ENCODE measurements around the gene ZNF45.

GRCh38 chr19:43913383-43913782 lies 21.7 kb downstream of the ZNF45 start:
- TF ChIP-seq GABPA (IDR thresholded peaks at IDR 0.05; ENCODE audit: low read depth) (no peak), NRF1 (IDR thresholded peaks at IDR 0.05; ENCODE audit: low read depth, low read length) (no peak), CTCF (IDR thresholded peaks at IDR 0.05) (no peak), EZH2phosphoT487 (IDR thresholded peaks at IDR 0.05; ENCODE audit: borderline replicate concordance, low read depth) (no peak), RXRA (IDR thresholded peaks at IDR 0.05; ENCODE audit: borderline replicate concordance, low read depth) (no peak), JUND (IDR thresholded peaks at IDR 0.05) (no peak), SMC3 (IDR thresholded peaks at IDR 0.05; ENCODE audit: low read depth, low read length) (no peak), TAF1 (IDR thresholded peaks at IDR 0.05; ENCODE audit: borderline replicate concordance, low read depth, low read length) (no peak), RFX5 (IDR thresholded peaks at IDR 0.05; ENCODE audit: low read length) (no peak), REST (IDR thresholded peaks at IDR 0.05; ENCODE audit: low read depth, low read length) (no peak), MXI1 (IDR thresholded peaks at IDR 0.05; ENCODE audit: low read depth, low read length) (no peak), FOXJ3 (CRISPR knock-in tag; IDR thresholded peaks at IDR 0.05) (no peak), TCF12 (IDR thresholded peaks at IDR 0.05) (no peak)

All from SK-N-SH (cell line).